ENCODE measurements around the gene DNAJC17.

DNA sequence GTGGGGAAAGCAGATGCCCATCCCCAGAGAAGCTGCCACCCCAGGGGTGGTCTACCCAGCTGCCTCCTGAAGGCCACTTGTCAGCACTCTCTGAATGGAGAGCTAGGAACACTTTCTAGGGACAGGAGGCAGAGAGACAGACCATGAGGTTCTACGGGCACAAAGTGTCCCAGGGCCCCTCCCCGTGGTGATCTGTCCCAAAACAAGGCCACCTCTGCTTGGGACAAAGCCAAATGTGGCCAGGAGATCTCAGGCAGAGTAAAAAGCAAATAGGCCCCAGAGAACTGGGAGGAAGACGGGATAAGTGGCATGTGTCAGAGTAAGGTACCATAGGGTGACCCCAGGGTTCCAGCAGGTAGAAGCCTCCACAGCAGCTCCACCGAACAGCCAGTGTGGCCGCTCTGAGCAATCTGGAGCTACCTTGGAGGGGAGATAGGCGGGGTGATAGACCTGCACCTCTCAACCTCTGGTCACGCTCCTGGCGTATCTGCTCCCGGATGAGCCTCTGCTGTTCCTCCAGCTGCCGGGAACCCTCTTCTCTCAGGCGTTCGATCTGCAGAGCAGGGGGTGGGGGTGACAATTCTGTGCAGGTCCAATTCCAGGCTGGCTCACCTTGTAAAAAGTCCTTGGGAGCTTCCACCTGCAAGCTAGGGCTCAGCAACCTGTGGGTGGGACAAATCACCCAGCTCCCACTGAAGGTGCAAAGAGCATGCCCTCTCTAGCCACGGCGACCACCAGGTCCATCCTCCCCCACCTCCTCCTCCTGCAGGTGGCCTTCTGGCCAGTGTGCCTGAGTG, 31.3 kb downstream of the DNAJC17 start:
- TF ChIP-seq POLR2AphosphoS5 (IDR thresholded peaks at IDR 0.05) (no peak), POLR2A (IDR thresholded peaks at IDR 0.05) (no peak), EP300 (IDR thresholded peaks at IDR 0.05) (no peak)
- TF ChIP-seq, protein P1, sequence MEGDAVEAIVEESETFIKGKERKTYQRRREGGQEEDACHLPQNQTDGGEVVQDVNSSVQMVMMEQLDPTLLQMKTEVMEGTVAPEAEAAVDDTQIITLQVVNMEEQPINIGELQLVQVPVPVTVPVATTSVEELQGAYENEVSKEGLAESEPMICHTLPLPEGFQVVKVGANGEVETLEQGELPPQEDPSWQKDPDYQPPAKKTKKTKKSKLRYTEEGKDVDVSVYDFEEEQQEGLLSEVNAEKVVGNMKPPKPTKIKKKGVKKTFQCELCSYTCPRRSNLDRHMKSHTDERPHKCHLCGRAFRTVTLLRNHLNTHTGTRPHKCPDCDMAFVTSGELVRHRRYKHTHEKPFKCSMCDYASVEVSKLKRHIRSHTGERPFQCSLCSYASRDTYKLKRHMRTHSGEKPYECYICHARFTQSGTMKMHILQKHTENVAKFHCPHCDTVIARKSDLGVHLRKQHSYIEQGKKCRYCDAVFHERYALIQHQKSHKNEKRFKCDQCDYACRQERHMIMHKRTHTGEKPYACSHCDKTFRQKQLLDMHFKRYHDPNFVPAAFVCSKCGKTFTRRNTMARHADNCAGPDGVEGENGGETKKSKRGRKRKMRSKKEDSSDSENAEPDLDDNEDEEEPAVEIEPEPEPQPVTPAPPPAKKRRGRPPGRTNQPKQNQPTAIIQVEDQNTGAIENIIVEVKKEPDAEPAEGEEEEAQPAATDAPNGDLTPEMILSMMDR (IDR thresholded peaks at IDR 0.05), result no peak
